ENCODE results near the gene MAGI2.

Gene MAGI2

GRCh38 chr7:79462390-79462789 is 8.9 kb upstream of the MAGI2 start:
- H3K4me3 ChIP-seq (ENCODE audit: low read depth, low read length) = no peak overlapping the region
- TF ChIP-seq CTCF (conservative IDR thresholded peaks at IDR 0.05; ENCODE audit: low read depth, low read length) = no peak
- no peak for DNase-seq (ENCODE audit: low read depth)

GRCh38 chr7:79461660-79462059 is 8.2 kb upstream of the MAGI2 start:
- DNase-seq (ENCODE audit: low read depth) = peak; percentile 87
- TF ChIP-seq CTCF (conservative IDR thresholded peaks at IDR 0.05; ENCODE audit: low read depth, low read length) = no peak
- H3K4me3 ChIP-seq (ENCODE audit: low read depth, low read length) = no peak overlapping the region

GRCh38 chr7:79459381-79459780 is 5.9 kb upstream of the MAGI2 start:
- TF ChIP-seq CTCF (conservative IDR thresholded peaks at IDR 0.05; ENCODE audit: low read depth, low read length) = no peak
- no peak overlapping the region for H3K4me3 ChIP-seq (ENCODE audit: low read depth, low read length)
- no peak for DNase-seq (ENCODE audit: low read depth)

GRCh38 chr7:79458796-79459195 is 5.3 kb upstream of the MAGI2 start:
- peak; percentile 27 for DNase-seq (ENCODE audit: low read depth)
- no peak overlapping the region for H3K4me3 ChIP-seq (ENCODE audit: low read depth, low read length)
- TF ChIP-seq CTCF (conservative IDR thresholded peaks at IDR 0.05; ENCODE audit: low read depth, low read length) = no peak

- DNase-seq (ENCODE audit: low read depth) = no peak
- peak overlapping the region; percentile 88 for H3K4me3 ChIP-seq (ENCODE audit: low read depth, low read length)
- TF ChIP-seq CTCF (conservative IDR thresholded peaks at IDR 0.05; ENCODE audit: low read depth, low read length) = no peak
Measured at GRCh38 chr7:79455173-79455790, 1.8 kb upstream of the MAGI2 start.

- peak; percentile 65 for DNase-seq (ENCODE audit: low read depth)
- peak; percentile 10 for TF ChIP-seq CTCF (conservative IDR thresholded peaks at IDR 0.05; ENCODE audit: low read depth, low read length)
Measured at GRCh38 chr7:79454361-79454960, 994 bp upstream of the MAGI2 start.

DNA sequence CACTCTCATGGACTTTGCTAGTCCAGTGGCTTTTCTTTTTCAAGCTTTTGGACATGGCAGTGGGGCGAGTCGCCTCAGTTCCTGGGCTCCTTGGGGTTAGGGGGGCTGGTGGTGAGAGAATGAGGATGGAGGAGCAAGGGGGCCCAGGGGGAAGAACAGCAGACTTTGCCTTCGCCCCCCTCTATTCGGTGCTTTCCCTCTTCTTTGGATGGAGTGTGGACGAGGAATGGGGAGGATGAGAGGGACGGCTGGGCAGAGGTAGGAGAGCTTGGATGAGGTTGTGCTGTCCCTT is 255 bp downstream of the MAGI2 start:
- peak overlapping the region; percentile 88 for H3K4me3 ChIP-seq (ENCODE audit: low read depth, low read length)
- TF ChIP-seq CTCF (conservative IDR thresholded peaks at IDR 0.05; ENCODE audit: low read depth, low read length) = no peak
- no peak for DNase-seq (ENCODE audit: low read depth)

More at GRCh38 chr7:79454361-79454960, 994 bp upstream of the MAGI2 start:
- H3K4me3 ChIP-seq (ENCODE audit: low read depth, low read length) = peak overlapping the region; percentile 88

All from choroid plexus epithelial cell (primary cell).